Purkinje cell (primary cell): ENCODE results near the gene TMSB15A. TPM values are rescaled to one million over a fixed set of nuclear protein-coding genes. Genes with fewer than 3 reads are reported as not detected.

Experiments
- polyA plus RNA-seq: library from polyadenylated mRNA; unstranded; fragments of >200 nt; fragmentation: Nextera tagmentation; gene quantifications from 2 replicates; pipeline ENCODE4 v1.2.1, GENCODE V29; 2014

The TMSB15A gene
- 3.1 TPM in 1 of 2 replicates, not detected in the other for polyA plus RNA-seq

GRCh38 chrX:102515975-102516941 lies at the start of gene TMSB15A:
TMSB15A (minus strand) TSS chrX:102516739.

GRCh38 chrX:102471762-102472220 lies 44.7 kb downstream of the TMSB15A start, which contains the start of gene TCP11X2:
TCP11X2 (minus strand) TSS chrX:102471812.

Other genes starting within 250 kb of the TMSB15A start
- not detected in 2 replicates for gene NXF2B, start 76.7 kb downstream of the TMSB15A start, polyA plus RNA-seq
- gene TCP11X2, start 44.9 kb downstream of the TMSB15A start, polyA plus RNA-seq = not detected in 2 replicates
- 3.9 and 13.0 TPM in 2 replicates for gene ARMCX5, start 82.8 kb upstream of the TMSB15A start, polyA plus RNA-seq
- gene GPRASP1, start 134.7 kb upstream of the TMSB15A start, polyA plus RNA-seq = 45.9 and 46.5 TPM in 2 replicates
- gene GPRASP2, start 195.7 kb upstream of the TMSB15A start, polyA plus RNA-seq = 42.7 and 53.1 TPM in 2 replicates
- 15.6 and 17.8 TPM in 2 replicates for gene GPRASP3, start 204.0 kb upstream of the TMSB15A start, polyA plus RNA-seq